ENCODE data around the gene SH2D3A. TPM values are rescaled to one million over a fixed set of nuclear protein-coding genes. Genes with fewer than 3 reads are reported as not detected.

SH2D3A gene
- total RNA-seq, 1 experiment from 2014 or later: 76.7 TPM

- no peak for TF ChIP-seq CTCF (IDR thresholded peaks at IDR 0.05; ENCODE audit: unreplicated experiment)
- POLR2A ChIA-PET: interaction anchor here (10.5 kb wide), 1 partner anchor 11 kb away, joined by 189 read pairs; the partner anchor contains the start of gene C3
- BruUV-seq (replicated peaks): no TSS peak
- H3K27me3 Mint-ChIP-seq (ENCODE audit: insufficient read depth, unreplicated experiment): no peaks in the 10 kb centered on the region
- no peaks in the 10 kb centered on the region for H3K9me3 Mint-ChIP-seq (ENCODE audit: unreplicated experiment)
- peaks cover 34% of the 10 kb centered on the region for H3K36me3 Mint-ChIP-seq (ENCODE audit: insufficient read depth, unreplicated experiment)
- H3K4me1 Mint-ChIP-seq (ENCODE audit: insufficient read depth, unreplicated experiment): peaks cover 24% of the 10 kb centered on the region
- intact Hi-C loops (cut with micrococcal nuclease): no loop called here
- DNase-seq (ENCODE audit: unreplicated experiment): no peak
- CTCF ChIA-PET: interaction anchor here (0.9 to 2.5 kb wide), 2 partner anchors 11 to 130 kb away, joined by 4 to 12 read pairs; no protein-coding TSS in a partner anchor
- no peak overlapping the region for H3K4me3 Mint-ChIP-seq (ENCODE audit: unreplicated experiment)
- peak overlapping the region; percentile 61 for H3K27ac Mint-ChIP-seq (ENCODE audit: low read depth, unreplicated experiment)
Observed at GRCh38 chr19:6734096-6734696, 33.0 kb downstream of the SH2D3A start.

GRCh38 chr19:6733338-6734095 is 33.7 kb downstream of the SH2D3A start:
- no peak for DNase-seq (ENCODE audit: unreplicated experiment)
- H3K27me3 Mint-ChIP-seq (ENCODE audit: insufficient read depth, unreplicated experiment): no peaks in the 10 kb centered on the region
- H3K4me1 Mint-ChIP-seq (ENCODE audit: insufficient read depth, unreplicated experiment): peaks cover 18% of the 10 kb centered on the region
- BruUV-seq (replicated peaks): no TSS peak
- no peak overlapping the region for H3K27ac Mint-ChIP-seq (ENCODE audit: low read depth, unreplicated experiment)
- H3K9me3 Mint-ChIP-seq (ENCODE audit: unreplicated experiment): no peaks in the 10 kb centered on the region
- CTCF ChIA-PET: interaction anchor here (0.9 to 2.5 kb wide), 2 partner anchors 10 to 131 kb away, joined by 4 to 12 read pairs; no protein-coding TSS in a partner anchor
- POLR2A ChIA-PET: no interaction called here
- no peak overlapping the region for H3K4me3 Mint-ChIP-seq (ENCODE audit: unreplicated experiment)
- TF ChIP-seq CTCF (IDR thresholded peaks at IDR 0.05; ENCODE audit: unreplicated experiment): peak; percentile 25
- intact Hi-C loops (cut with micrococcal nuclease): no loop called here
- peaks cover 34% of the 10 kb centered on the region for H3K36me3 Mint-ChIP-seq (ENCODE audit: insufficient read depth, unreplicated experiment)

- POLR2A ChIA-PET: no interaction called here
Observed at GRCh38 chr19:6732803-6733337, 34.4 kb downstream of the SH2D3A start.

More at GRCh38 chr19:6732803-6733337, 34.4 kb downstream of the SH2D3A start:
- Mint-ChIP-seq H3K4me1 (ENCODE audit: insufficient read depth, unreplicated experiment) (peaks cover 12% of the 10 kb centered on the region), H3K36me3 (ENCODE audit: insufficient read depth, unreplicated experiment) (peaks cover 34% of the 10 kb centered on the region), H3K9me3 (ENCODE audit: unreplicated experiment) (no peaks in the 10 kb centered on the region), H3K4me3 (ENCODE audit: unreplicated experiment) (no peak overlapping the region), H3K27ac (ENCODE audit: low read depth, unreplicated experiment) (no peak overlapping the region), H3K27me3 (ENCODE audit: insufficient read depth, unreplicated experiment) (no peaks in the 10 kb centered on the region)
- no peak for TF ChIP-seq CTCF (IDR thresholded peaks at IDR 0.05; ENCODE audit: unreplicated experiment)
- intact Hi-C loops (cut with micrococcal nuclease): no loop called here
- CTCF ChIA-PET: interaction anchor here (0.7 to 2.5 kb wide), 2 partner anchors 40 to 131 kb away, joined by 4 to 12 read pairs; partner anchors contain the start of gene VAV1
- no TSS peak for BruUV-seq (replicated peaks)
- DNase-seq (ENCODE audit: unreplicated experiment): no peak
